GM18520 (cell line): Measurements from ENCODE around the gene RBM47.
"Not testable (repeated sequence)": the region's sequence is repeated elsewhere in the genome, so short reads cannot be mapped to it uniquely, and the experiment has no call there.

Experiments
- ATAC-seq: cut with Tn5 transposase; IDR thresholded peaks from one replicate; pipeline ENCODE4 v1.9.1; 2021; ENCODE audit not compliant: unreplicated experiment

RBM47 gene

GRCh38 chr4:40544221-40544620, 85.4 kb downstream of the RBM47 start:
- no peak for ATAC-seq

DNA sequence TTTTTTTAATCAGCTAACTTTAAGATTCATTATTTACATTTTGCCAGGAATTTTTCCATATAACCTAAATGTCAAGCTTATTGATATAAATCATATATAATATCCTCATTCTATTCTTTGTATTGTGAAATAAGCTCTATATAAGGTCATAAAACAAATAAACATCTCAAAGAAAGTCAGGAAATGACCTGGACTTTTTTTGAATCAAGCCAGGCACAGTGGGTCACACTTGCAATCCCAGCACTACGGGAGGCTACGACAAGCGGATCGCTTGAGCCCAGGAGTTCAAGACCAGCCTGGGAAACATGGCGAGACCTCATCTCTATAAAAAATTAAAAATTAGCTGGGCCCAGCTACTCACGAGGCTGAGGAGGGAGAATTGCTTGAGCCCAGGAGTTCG, 88.9 kb downstream of the RBM47 start:
- ATAC-seq: no peak

- peak; percentile 58 for ATAC-seq
Observed at GRCh38 chr4:40536032-40536431, 93.6 kb downstream of the RBM47 start.

DNA sequence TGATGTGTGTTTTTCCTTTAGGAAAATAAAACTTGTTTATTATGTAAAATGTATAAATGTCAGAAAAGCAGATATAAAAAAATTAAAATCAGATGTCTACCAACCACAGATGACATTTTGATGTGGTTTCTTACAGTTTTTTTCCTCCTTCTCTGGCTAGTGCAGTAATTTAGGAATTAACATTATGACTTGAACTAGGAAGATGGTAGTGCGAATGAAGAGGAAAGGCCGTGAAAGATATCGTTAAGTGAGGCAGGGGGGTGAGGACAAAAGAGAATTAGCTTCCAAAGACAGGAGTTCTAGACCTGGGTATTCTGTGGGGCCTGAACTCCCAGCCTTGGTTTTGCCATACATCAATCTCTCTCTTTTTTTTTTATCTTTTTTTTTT, 98.0 kb downstream of the RBM47 start:
- no peak for ATAC-seq

- no peak for ATAC-seq
Observed at GRCh38 chr4:40530961-40531635, 98.6 kb downstream of the RBM47 start.

DNA sequence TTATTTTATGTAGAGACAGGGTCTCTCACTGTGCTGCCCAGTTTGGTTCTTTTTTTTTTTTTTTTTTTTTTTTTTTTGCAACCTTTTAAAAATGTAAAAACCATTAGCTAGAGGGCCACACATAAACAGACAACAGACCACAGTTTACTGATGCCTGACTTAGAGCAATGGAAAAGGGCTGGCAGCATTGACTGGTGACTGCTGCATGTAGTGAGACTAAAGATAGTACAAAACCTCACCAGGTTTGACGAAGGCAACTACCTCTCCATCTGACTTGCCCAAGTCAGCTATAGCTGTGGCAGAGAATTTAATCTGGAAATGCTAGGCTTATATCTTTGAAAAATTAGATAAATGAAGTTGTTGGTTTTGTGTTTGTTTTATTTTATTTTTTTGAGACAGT, 102.9 kb downstream of the RBM47 start:
- no peak for ATAC-seq

DNA sequence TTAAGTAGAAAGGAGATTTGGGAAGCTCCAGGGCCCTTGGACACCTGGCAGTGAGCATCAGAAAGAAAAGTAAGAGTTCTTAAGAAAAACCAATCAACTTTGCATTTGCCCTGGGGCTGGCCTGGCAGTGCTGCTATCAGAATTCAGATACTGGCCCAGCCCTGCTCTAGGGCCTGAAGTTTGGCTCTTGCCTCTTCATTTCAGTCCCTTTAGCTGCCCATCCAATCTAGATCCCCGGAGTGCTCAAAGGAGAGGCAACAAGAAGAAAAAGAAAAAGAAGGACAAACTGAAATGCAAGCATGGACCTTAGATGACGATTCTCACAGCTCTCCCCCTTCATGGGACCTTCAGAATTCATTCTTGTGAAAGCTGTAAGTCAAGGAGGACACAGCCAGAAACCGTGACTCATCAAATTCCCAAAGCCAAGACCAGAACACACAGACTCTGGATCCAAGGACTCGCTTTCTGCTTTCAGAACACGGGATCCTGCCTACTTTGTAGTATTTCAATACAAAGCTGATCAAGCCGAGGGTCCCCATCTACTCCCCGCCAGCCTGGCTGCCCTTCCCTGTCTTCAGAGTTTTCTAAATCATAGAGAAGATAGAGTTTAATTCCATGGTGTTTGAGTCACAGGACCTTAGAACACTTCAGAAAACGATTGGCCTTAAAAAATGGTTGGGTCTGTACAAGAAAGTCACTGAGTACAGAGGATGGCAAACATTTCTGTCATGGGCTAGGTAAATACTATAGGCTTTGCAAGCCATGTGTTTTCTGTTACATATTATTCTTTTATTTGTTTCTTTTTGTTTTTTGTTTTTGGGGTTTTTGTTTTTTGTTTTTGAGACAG, 103.7 kb downstream of the RBM47 start:
- no peak for ATAC-seq

- ATAC-seq: no peak
Observed at GRCh38 chr4:40524366-40525041, 105.2 kb downstream of the RBM47 start.

- ATAC-seq: no peak
Observed at GRCh38 chr4:40523581-40523980, 106.1 kb downstream of the RBM47 start.

- ATAC-seq: no peak
Observed at GRCh38 chr4:40521957-40522356, 107.7 kb downstream of the RBM47 start.

- ATAC-seq: no peak
Observed at GRCh38 chr4:40520533-40520932, 109.1 kb downstream of the RBM47 start.

GRCh38 chr4:40517081-40517480, 112.6 kb downstream of the RBM47 start:
- ATAC-seq: not testable (repeated sequence)

- peak; percentile 30 for ATAC-seq
Observed at GRCh38 chr4:40516651-40517050, 113.0 kb downstream of the RBM47 start.

DNA sequence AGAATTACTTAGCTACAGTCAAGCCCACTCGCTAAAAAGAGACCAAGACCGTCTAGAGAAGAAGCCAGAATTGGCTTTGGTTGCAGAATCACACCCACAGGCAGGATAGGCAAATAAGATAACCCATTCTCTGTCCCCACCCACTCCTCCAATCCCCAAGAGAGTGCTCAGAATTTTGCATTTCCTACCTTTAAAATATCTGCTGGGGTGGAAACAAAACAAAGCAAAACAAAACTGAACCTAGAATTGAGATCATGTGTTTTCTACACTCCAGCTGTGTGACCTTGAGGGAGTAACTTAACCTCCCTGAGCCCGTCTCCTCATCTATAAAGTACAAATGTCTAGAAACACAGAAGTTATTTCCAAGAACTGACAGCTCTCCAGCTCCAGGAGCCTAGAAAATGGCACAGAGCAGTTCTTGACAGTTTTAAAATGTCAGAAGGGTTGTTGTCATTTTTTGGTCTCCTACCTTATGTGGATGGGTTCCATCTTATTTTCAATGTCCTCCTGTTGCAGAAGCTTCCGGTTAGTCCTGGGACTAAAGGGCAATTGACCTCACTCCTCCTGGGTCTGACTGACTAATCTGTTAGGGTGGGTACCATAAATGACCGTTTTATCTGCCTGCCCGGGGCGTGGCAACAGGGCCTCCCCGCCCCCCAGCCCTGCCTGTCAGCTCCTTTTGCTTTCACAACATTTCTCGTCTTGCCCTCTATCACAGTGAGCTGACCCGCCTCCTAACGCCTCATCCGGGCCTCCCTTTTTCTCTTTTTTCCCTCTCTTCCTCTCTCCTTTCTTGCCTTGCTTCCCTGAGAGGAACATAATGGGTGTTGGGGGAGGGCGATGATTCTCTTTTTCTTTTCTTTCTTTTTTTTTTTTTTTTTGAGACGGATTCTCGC, 114.0 kb downstream of the RBM47 start:
- peak; percentile 77 for ATAC-seq

DNA sequence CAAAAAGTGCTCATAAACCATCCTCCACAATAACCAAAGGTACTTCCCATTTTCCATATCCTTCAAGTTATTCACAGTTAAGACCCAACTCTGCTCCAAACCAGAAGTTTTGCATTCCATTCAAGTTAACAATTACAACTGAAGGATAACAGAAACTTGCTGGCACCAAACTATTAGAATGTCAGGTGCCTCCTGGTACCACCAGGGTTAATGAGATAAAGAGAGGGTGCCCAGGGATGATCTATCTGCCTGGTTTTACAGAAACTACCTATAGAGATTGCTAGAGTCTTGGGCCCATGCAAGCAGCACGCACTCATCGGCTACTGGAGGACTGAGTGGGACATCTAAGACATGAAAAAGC, 114.6 kb downstream of the RBM47 start:
- ATAC-seq: no peak

DNA sequence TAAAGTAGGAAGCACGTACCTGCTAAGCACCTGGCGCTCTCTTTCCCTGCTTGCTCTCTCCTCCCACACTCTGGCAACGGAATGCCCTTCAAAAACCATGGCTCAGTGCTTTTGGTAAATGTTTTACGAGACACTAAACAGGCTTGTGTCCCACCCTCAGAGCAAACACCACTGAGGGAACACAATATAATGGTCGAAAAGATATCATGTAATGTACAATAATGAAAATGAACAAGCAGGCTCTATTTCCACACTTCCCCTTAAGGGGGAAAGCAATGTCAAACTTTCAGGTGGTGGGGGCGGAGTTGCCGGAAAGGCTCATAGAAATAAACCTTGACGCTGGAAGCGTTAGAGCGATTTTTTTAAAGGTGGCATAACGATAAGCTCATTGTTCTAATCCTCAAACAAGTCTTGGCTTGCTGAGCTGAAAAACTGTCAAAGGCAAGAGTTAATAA, 115.1 kb downstream of the RBM47 start:
- ATAC-seq: no peak

- ATAC-seq: no peak
Observed at GRCh38 chr4:40511036-40511614, 118.5 kb downstream of the RBM47 start.

GRCh38 chr4:40507977-40508376, 121.7 kb downstream of the RBM47 start:
- no peak for ATAC-seq

DNA sequence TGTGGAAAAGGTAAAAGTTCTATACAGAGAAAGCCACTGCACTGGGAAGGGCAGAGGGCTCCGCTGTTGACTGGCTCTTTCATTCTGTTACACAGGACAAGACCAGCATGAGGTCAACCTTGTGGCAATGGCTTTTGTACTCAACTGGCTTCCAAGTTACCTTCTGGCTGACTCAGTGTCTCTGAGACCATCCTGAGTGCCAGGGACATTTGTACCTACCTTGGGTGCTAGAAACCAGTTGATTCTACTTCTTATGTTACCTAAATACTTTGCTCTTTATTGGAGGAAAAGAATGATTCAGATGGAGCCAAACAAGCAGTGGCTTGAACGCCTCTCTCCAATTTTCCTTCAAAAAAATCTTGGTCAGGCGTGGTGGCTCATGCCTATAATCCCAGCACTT, 123.2 kb downstream of the RBM47 start:
- no peak for ATAC-seq

DNA sequence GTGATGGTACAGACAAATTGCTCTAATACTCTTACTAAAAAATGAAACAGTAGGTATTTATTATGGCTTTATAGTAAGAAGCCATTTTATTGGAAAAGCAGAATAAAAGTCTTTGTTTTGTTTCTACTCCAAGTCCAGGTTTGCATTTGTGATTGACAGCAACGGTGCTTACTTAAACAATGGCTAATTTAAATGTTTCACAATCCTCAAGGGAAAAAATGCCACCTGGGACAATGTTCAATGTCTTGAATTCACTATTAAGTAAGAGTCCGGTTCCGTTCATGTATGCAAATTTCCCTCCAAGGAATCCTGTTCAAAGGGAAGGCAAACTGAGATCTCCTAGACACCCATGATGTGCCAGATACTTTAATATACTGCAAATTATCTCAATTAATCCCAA, 123.6 kb downstream of the RBM47 start:
- ATAC-seq: no peak

- no peak for ATAC-seq
Observed at GRCh38 chr4:40502934-40503333, 126.7 kb downstream of the RBM47 start.
